Measurements from ENCODE around the gene NR5A1.

The NR5A1 gene

GRCh38 chr9:124498040-124498439 is 9.2 kb downstream of the NR5A1 start:
- DNase-seq, result no peak

GRCh38 chr9:124497441-124497840 is 9.8 kb downstream of the NR5A1 start:
- no peak for DNase-seq

GRCh38 chr9:124496463-124496862 is 10.7 kb downstream of the NR5A1 start:
- DNase-seq, result no peak

- DNase-seq, result no peak
These were observed 11.1 kb downstream of the NR5A1 start for GRCh38 chr9:124496075-124496449.

- no peak for DNase-seq
These were observed 11.8 kb downstream of the NR5A1 start for GRCh38 chr9:124495126-124496074.

- no peak for DNase-seq
These were observed 13.3 kb downstream of the NR5A1 start for GRCh38 chr9:124493794-124494479.

GRCh38 chr9:124493218-124493617 is 14.0 kb downstream of the NR5A1 start:
- no peak for DNase-seq

GRCh38 chr9:124492818-124493217 is 14.4 kb downstream of the NR5A1 start:
- no peak for DNase-seq

- DNase-seq, result no peak
These were observed 15.9 kb downstream of the NR5A1 start for GRCh38 chr9:124491049-124491975.

GRCh38 chr9:124490004-124490403 is 17.2 kb downstream of the NR5A1 start:
- no peak for DNase-seq

- no peak for DNase-seq
These were observed 18.0 kb downstream of the NR5A1 start for GRCh38 chr9:124489222-124489621.

- no peak for DNase-seq
These were observed 18.5 kb downstream of the NR5A1 start for GRCh38 chr9:124488641-124489210.

- DNase-seq, result no peak
These were observed 19.7 kb downstream of the NR5A1 start for GRCh38 chr9:124487260-124488182.

- DNase-seq, result no peak
These were observed 20.4 kb downstream of the NR5A1 start for GRCh38 chr9:124486778-124487259.

- DNase-seq, result no peak
These were observed 21.3 kb downstream of the NR5A1 start for GRCh38 chr9:124485936-124486335.

GRCh38 chr9:124485201-124485600 is 22.0 kb downstream of the NR5A1 start:
- no peak for DNase-seq

GRCh38 chr9:124483481-124483880 is 23.7 kb downstream of the NR5A1 start:
- no peak for DNase-seq

- DNase-seq, result no peak
These were observed 24.7 kb downstream of the NR5A1 start for GRCh38 chr9:124482431-124483031.

- no peak for DNase-seq
These were observed 26.1 kb downstream of the NR5A1 start for GRCh38 chr9:124481115-124481514.

GRCh38 chr9:124480621-124480981 is 26.6 kb downstream of the NR5A1 start:
- DNase-seq, result no peak
